Heart left ventricle (tissue), 13 donors: ENCODE results near the gene TTI1.

Experiments
- POLR2A ChIP-seq, 2 donors: fragments of 450-650 bp; IDR thresholded peaks; one replicate each; pipeline ENCODE4 v1.6.1; 2017; ENCODE audit warnings: antibody characterized with exemption in 2 of 2, mild to moderate bottlenecking in 2 of 2, moderate library complexity in 2 of 2
- TF ChIP-seq, protein P1 (sequence below), 12 donors: fragments of 200-600 bp; sonication (generic) in 4 of 12; IDR thresholded peaks; one replicate each; pipeline versions ENCODE4 v1.5.0 to v1.8.0; 2018 to 2022; ENCODE audit warnings: antibody characterized with exemption in 12 of 12, mild to moderate bottlenecking in 5 of 12
- donor health status: ischemic (EF 13 %, LVEDD 7.1; RV severe dilation, severe dysfunction).
- donor health status: DM: no; HTN: yes; CAD: no.
- donor health status: DM: no; HTN: no; CAD: no.
- donor health status: ischemic (EF 25% LVEDD 6.9; RV normal size, moderate dysfunction).
- donor health status: ischemic (EF 25% LVEDD 5.7; RV mildly dilated, moderate dysfunction).
- donor health status: ischemic (EF 35%, LVEDD 5.7; RV mildly dilated, moderate dysfunction).
- donor health status: nonischemic (EF 11% LVEDD 7.7; RV severe dilation, severe dysfunction).
- donor health status: DM: yes; HTN: yes; CAD: no.
- donor health status: PGD.
- donor health status: ischemic (EF 29% LVEDD 5.4; RV normal size, mild dysfunction).
- donor health status: nonischemic (EF 23%, LVEDD 6.1; RV moderate dilation, normal function).

DNA sequence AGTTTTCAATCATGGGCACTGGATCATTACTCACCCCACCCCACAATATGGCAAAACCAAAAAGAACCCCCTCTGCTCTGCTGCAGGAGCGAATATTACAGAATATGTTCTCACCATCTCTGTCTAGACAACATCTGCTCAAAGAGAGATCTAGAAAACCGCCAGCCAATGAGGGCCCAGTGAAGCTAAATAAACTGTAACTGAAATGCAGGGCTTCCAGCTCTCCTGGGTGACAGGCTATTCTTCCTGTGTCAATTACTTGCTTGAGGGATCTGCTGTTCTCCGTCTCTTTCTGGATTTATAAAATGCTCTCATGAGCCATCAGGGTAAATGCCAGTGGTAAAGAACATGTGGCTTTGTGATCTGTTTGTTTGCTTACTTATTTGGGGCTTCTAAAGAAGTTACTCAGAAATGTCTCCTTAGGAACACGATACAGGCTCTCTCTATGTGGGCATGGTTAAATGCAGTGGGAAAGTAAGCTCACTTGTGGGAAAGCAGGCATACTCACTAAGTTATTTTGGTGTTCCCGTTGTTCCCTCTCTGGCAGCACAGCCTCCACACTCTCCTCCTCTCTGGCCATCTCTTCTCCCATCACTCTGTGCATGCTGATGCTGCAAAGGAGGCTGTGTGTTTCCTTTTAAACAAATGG, 44.8 kb downstream of the TTI1 start:
- no peak for TF ChIP-seq POLR2A (IDR thresholded peaks at IDR 0.05)
- TF ChIP-seq, protein P1, sequence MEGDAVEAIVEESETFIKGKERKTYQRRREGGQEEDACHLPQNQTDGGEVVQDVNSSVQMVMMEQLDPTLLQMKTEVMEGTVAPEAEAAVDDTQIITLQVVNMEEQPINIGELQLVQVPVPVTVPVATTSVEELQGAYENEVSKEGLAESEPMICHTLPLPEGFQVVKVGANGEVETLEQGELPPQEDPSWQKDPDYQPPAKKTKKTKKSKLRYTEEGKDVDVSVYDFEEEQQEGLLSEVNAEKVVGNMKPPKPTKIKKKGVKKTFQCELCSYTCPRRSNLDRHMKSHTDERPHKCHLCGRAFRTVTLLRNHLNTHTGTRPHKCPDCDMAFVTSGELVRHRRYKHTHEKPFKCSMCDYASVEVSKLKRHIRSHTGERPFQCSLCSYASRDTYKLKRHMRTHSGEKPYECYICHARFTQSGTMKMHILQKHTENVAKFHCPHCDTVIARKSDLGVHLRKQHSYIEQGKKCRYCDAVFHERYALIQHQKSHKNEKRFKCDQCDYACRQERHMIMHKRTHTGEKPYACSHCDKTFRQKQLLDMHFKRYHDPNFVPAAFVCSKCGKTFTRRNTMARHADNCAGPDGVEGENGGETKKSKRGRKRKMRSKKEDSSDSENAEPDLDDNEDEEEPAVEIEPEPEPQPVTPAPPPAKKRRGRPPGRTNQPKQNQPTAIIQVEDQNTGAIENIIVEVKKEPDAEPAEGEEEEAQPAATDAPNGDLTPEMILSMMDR (IDR thresholded peaks at IDR 0.05) = no peak
